Hepatocyte (in vitro differentiated cells): ENCODE data around the gene TRIM63. TPM values are rescaled to one million over a fixed set of nuclear protein-coding genes. Genes with fewer than 3 reads are reported as not detected.

Experiments used
- DNase-seq: peaks from one replicate; pipeline ENCODE4 v3.0.0-alpha.2; 2016; ENCODE audit warnings: low spot score
- H2AFZ ChIP-seq: fragments of 200-600 bp; sonication (generic); 2 replicates; pipeline ENCODE4 v1.6.0; 2016; ENCODE audit warnings: antibody characterized with exemption, mild to moderate bottlenecking
- H3K27ac ChIP-seq: fragments of 200-600 bp; sonication (generic); 2 replicates; pipeline ENCODE4 v1.5.1; 2016; ENCODE audit warnings: mild to moderate bottlenecking
- H3K27me3 ChIP-seq: fragments of 200-600 bp; sonication (generic); 2 replicates; pipeline ENCODE4 v1.6.1; 2016
- H3K36me3 ChIP-seq: fragments of 200-600 bp; sonication (generic); replicated peaks from 2 replicates; pipeline ENCODE4 v1.5.1; 2016; ENCODE audit warnings: low read depth; ENCODE audit not compliant: insufficient read depth
- H3K4me1 ChIP-seq: fragments of 200-600 bp; sonication (generic); 2 replicates; pipeline ENCODE4 v1.5.1; 2016; ENCODE audit warnings: mild to moderate bottlenecking, moderate library complexity; ENCODE audit not compliant: insufficient read depth
- H3K4me2 ChIP-seq: fragments of 200-600 bp; sonication (generic); 2 replicates; pipeline ENCODE4 v1.6.0; 2016
- H3K4me3 ChIP-seq: fragments of 200-600 bp; sonication (generic); 2 replicates; pipeline ENCODE4 v1.5.1; 2016; ENCODE audit warnings: mild to moderate bottlenecking
- H3K79me2 ChIP-seq: fragments of 200-600 bp; sonication (generic); 2 replicates; pipeline ENCODE4 v1.6.0; 2017; ENCODE audit warnings: mild to moderate bottlenecking
- H3K9me2 ChIP-seq: fragments of 200-600 bp; sonication (generic); replicated peaks from 2 replicates; pipeline ENCODE4 v1.6.0; 2017; ENCODE audit warnings: mild to moderate bottlenecking; ENCODE audit not compliant: insufficient read depth
- H3K9me3 ChIP-seq: fragments of 200-600 bp; sonication (generic); 2 replicates; pipeline ENCODE4 v1.5.1; 2016; ENCODE audit warnings: low read depth, mild to moderate bottlenecking
- H4K20me1 ChIP-seq: fragments of 200-600 bp; sonication (generic); 2 replicates; pipeline ENCODE4 v1.6.0; 2016; ENCODE audit warnings: mild to moderate bottlenecking; ENCODE audit not compliant: insufficient read depth, poor library complexity, severe bottlenecking
- EZH2 ChIP-seq: fragments of 200-600 bp; sonication (generic); IDR thresholded peaks from 2 replicates; pipeline ENCODE4 v1.6.1; 2016; ENCODE audit warnings: antibody characterized with exemption, mild to moderate bottlenecking, borderline replicate concordance
- EZH2phosphoT487 ChIP-seq: fragments of 200-600 bp; sonication (generic); IDR thresholded peaks from one replicate; pipeline ENCODE4 v1.6.1; 2018; ENCODE audit warnings: antibody characterized with exemption, mild to moderate bottlenecking, low read depth, moderate library complexity; ENCODE audit not compliant: unreplicated experiment, severe bottlenecking
- WGBS: methylation state at CpG from one replicate; pipeline ENCODE4 v1.1.6; 2016; ENCODE audit warnings: low lambda C conversion rate; ENCODE audit errors: missing lambda C conversion rate; 5-methylcytosine and 5-hydroxymethylcytosine counted together
- polyA plus RNA-seq: library from polyadenylated mRNA; unstranded; fragments of >200 nt; fragmentation: Nextera tagmentation; extraction: Ambion mirVana; gene quantifications from 2 replicates; pipeline ENCODE4 v1.2.1, GENCODE V29; 2016
- total RNA-seq: library from RNA; depleted of rRNA; stranded (reverse); fragments of >200 nt; gene quantifications from 2 replicates; pipeline ENCODE4 v1.2.3, GENCODE V29; 2014
- TF ChIP-seq, protein P1 (sequence below): fragments of 200-600 bp; sonication (generic); IDR thresholded peaks from 2 replicates; pipeline ENCODE4 v1.5.1; 2016; ENCODE audit warnings: antibody characterized with exemption, mild to moderate bottlenecking; ENCODE audit not compliant: poor library complexity

Gene TRIM63
- total and polyA plus RNA-seq, 2 experiments from 2014 or later = 2.9 to 8.2 TPM

DNA sequence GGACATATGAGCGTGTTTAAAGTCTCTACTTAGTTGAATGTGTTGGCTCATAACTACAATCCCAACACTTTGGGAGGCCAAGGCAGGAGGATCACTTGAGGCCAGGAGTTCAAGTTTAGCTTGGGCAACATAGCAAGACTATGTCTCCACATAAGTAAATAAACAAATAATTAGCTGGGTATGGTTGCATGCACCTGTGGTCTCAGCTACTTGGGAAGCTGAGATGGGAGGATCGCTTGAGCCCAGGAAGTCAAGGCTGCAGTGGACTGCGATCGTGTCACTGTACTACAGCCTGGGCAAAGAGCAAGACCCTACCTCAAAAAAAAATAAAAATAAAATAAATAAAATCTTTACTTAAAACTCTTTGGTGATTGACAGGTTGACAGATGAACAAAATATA, 31.2 kb upstream of the TRIM63 start:
- no peak overlapping the region for H3K4me3 ChIP-seq
- H4K20me1 ChIP-seq = no peaks in the 10 kb centered on the region
- H3K27ac ChIP-seq = no peak overlapping the region
- H2AFZ ChIP-seq = no peak overlapping the region
- H3K27me3 ChIP-seq = no peaks in the 10 kb centered on the region
- TF ChIP-seq, protein P1, sequence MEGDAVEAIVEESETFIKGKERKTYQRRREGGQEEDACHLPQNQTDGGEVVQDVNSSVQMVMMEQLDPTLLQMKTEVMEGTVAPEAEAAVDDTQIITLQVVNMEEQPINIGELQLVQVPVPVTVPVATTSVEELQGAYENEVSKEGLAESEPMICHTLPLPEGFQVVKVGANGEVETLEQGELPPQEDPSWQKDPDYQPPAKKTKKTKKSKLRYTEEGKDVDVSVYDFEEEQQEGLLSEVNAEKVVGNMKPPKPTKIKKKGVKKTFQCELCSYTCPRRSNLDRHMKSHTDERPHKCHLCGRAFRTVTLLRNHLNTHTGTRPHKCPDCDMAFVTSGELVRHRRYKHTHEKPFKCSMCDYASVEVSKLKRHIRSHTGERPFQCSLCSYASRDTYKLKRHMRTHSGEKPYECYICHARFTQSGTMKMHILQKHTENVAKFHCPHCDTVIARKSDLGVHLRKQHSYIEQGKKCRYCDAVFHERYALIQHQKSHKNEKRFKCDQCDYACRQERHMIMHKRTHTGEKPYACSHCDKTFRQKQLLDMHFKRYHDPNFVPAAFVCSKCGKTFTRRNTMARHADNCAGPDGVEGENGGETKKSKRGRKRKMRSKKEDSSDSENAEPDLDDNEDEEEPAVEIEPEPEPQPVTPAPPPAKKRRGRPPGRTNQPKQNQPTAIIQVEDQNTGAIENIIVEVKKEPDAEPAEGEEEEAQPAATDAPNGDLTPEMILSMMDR = no peak
- TF ChIP-seq EZH2phosphoT487 = no peak
- H3K4me1 ChIP-seq = peaks cover 34% of the 10 kb centered on the region
- H3K36me3 ChIP-seq = no peaks in the 10 kb centered on the region
- no peak overlapping the region for H3K4me2 ChIP-seq
- no peak for DNase-seq
- WGBS = 98% methylated on average over 4 of the region's 4 CpGs
- no peaks in the 10 kb centered on the region for H3K79me2 ChIP-seq
- no peaks in the 10 kb centered on the region for H3K9me2 ChIP-seq
- H3K9me3 ChIP-seq = no peaks in the 10 kb centered on the region

DNA sequence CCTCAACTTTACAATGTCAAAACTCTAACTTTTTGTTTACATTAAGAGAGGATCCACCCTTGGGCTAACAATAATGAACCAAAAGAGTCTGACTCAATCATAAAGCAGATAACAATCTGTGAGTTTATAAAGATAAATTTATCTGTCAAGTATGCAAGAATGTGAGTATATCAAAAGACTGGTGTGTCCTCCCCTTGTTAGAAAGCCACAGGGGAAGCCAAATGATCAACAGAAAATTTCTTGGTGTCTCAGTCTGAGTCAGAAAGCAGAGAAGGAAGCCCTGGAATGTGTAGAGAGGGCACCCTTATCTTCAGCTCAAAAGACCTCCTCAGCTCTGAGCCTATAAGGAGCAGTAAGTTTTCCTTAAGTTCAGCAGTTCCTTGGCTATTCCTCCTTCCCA, 30.3 kb upstream of the TRIM63 start:
- no peaks in the 10 kb centered on the region for H3K9me3 ChIP-seq
- peak overlapping the region; percentile 2 for H3K4me2 ChIP-seq
- peaks cover 33% of the 10 kb centered on the region for H3K4me1 ChIP-seq
- H2AFZ ChIP-seq = peak overlapping the region; percentile 0
- H3K36me3 ChIP-seq = no peaks in the 10 kb centered on the region
- no peaks in the 10 kb centered on the region for H3K79me2 ChIP-seq
- H3K4me3 ChIP-seq = no peak overlapping the region
- no peaks in the 10 kb centered on the region for H4K20me1 ChIP-seq
- no peaks in the 10 kb centered on the region for H3K9me2 ChIP-seq
- no peak for DNase-seq
- peak overlapping the region; percentile 57 for H3K27ac ChIP-seq
- TF ChIP-seq, protein P1 = no peak
- TF ChIP-seq EZH2phosphoT487 (no peak), EZH2 (no peak)
- no peaks in the 10 kb centered on the region for H3K27me3 ChIP-seq

DNA sequence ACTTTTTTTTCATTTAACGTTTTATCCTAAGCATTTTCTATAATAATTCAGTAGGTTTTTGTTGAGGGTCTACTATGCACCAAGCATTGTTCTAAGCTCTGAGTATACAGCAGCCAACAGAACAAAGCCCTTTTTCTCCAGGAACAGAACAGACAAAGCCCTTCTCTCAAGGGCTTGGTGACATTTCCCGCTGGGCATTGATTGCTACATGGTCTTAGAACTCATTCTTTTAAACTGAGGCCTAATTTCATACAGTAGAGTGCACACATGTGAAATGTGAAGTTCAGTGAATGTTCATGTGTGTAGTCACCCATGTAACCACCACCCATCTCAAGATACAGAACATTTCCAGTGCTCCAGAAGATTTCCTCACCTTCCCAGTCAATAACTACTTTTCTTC, 29.0 kb upstream of the TRIM63 start:
- Histone ChIP-seq H3K27me3 (no peaks in the 10 kb centered on the region), H3K4me3 (no peak overlapping the region), H4K20me1 (no peaks in the 10 kb centered on the region), H3K4me1 (peaks cover 21% of the 10 kb centered on the region), H3K9me3 (no peaks in the 10 kb centered on the region), H3K4me2 (no peak overlapping the region), H2AFZ (no peak overlapping the region), H3K79me2 (no peaks in the 10 kb centered on the region), H3K9me2 (no peaks in the 10 kb centered on the region), H3K36me3 (no peaks in the 10 kb centered on the region), H3K27ac (no peak overlapping the region)
- TF ChIP-seq, protein P1 = no peak
- TF ChIP-seq EZH2phosphoT487 (no peak), EZH2 (no peak)
- WGBS = 100% methylated on average over 2 of the region's 2 CpGs
- no peak for DNase-seq

DNA sequence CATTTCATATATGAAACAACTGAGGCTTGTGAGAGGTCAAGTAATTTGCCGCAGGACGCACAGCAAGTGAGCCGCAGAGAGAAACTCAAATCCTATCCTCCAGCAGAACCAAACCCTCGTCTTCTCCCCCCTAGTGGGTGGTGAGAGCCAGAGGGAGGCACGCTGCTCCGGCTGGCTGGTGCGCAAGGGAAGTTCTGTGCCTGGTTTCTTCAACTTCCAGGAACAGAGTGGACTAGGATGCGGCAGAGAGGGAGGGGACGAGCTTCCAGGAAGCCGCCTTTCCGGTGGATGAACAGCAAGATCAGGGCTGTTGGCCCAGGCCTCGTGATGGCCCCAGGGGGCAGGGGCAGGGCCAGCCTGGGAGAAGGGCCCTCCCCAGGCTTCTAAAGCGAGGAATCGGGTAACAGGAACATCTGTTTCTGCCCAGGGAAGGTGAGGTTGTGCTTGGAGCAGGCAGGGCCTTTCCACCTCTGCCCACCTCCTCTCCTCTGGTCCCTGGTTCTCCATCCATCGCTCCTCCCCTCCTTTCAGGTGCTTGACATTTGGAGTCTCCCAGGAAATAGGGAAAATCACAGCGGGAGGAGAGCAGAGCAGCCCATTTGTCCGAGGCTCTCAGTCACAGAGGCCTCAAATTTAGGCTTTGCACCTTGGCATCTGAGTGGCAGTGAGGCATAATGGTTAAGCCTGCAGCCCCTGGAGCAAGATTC, 27.4 kb upstream of the TRIM63 start:
- no peak overlapping the region for H3K27ac ChIP-seq
- H4K20me1 ChIP-seq = no peaks in the 10 kb centered on the region
- DNase-seq = peak; percentile 45
- H3K36me3 ChIP-seq = no peaks in the 10 kb centered on the region
- H3K4me3 ChIP-seq = no peak overlapping the region
- 34% methylated on average over 16 of the region's 17 CpGs for WGBS
- H3K4me2 ChIP-seq = no peak overlapping the region
- peaks cover 21% of the 10 kb centered on the region for H3K4me1 ChIP-seq
- no peaks in the 10 kb centered on the region for H3K9me3 ChIP-seq
- no peak for TF ChIP-seq EZH2
- TF ChIP-seq EZH2phosphoT487 = no peak
- TF ChIP-seq, protein P1 = no peak
- H3K9me2 ChIP-seq = no peaks in the 10 kb centered on the region
- H3K27me3 ChIP-seq = no peaks in the 10 kb centered on the region
- H3K79me2 ChIP-seq = no peaks in the 10 kb centered on the region
- peak overlapping the region; percentile 2 for H2AFZ ChIP-seq
